ENCODE results near the gene OR3A3. TPM values are rescaled to one million over a fixed set of nuclear protein-coding genes. Genes with fewer than 3 reads are reported as not detected.

The OR3A3 gene
- not detected in 5 replicates for total RNA-seq (2022; extraction: Qiagen RNA extraction; ENCODE audit: low read depth)

DNA sequence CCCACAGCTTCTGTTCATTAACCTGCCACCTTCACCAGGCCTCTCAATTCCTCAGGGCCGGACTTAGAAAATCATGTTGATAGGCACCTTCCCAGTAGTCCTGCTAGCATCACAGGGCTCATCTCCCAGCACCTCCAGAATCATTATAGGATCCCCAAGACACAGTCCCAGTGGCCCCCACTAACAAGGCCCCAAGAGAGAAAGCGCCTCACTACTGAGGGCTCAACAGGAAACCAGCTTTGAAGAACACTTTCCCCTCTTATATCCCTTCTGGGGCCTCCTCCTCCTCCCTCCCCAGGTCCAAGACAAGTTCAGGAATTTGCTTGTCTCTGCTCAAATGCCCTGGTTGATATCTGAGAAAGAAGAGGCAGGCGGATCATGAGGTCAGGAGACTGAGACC is at the start of gene OR3A3:
OR3A3 (plus strand) TSS at position 301 of the 400 bp plus-strand sequence.

DNA sequence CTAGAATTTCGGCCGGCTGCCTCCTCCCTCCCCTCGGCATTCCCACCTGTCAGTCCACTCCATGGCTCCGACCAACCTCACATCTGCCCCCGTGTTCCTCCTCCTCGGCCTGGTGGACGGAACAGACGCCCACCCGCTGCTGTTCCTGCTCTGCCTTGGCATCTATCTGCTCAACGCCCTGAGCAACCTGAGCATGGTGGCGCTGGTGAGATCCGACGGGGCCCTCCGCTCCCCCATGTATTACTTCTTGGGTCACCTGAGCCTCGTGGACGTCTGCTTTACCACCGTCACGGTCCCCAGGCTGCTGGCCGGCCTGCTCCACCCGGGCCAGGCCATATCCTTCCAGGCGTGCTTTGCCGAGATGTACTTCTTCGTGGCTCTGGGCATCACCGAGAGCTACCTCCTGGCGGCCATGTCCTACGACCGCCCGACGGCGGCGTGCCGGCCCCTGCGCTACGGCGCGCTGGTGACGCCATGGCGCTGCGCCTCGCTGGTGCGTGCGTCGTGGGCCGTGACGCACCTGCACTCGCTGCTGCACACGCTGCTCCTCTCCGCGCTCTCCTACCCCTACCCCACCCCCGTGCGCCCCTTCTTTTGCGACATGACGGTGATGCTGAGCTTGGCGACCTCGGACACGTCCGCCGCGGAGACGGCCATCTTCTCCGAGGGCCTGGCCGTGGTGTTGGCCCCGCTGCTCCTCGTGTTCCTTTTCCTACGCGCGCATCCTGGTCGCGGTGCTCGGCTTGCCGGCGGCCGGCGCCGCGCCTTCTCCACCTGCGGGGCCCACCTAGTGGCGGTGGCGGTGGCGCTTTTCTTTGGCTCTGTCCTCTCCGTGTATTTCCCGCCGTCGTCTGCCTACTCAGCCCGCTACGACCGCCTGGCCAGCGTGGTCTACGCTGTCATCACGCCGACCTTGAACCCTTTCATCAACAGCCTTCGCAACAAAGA is 25.0 kb upstream of the OR3A3 start, which contains the start of gene OR3A2:
OR3A2 (minus strand) TSS at position 440 of the 948 bp plus-strand sequence.

DNA sequence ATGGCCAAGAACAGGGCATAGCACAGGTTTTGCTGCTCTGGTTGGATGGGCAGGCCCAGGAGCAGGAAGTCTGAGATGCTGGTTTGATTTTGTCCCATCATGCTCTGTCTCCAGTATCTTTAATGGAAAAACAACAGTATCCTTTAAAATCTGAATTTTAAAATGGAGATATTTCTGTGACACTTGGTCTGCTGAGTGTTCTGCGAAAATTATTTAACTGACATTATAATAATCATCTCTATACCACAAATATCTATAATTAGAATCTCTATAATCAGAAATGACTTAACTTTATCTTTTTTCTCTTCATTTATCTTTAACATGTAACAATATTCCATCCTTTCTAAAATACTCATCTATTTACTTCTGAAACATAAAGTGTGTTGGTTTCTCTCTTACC is 12.9 kb upstream of the OR3A3 start, which contains the start of gene OR1E1:
OR1E1 (minus strand) TSS at position 101 of the 400 bp plus-strand sequence; CDS start at position 101, 0 bp downstream.

DNA sequence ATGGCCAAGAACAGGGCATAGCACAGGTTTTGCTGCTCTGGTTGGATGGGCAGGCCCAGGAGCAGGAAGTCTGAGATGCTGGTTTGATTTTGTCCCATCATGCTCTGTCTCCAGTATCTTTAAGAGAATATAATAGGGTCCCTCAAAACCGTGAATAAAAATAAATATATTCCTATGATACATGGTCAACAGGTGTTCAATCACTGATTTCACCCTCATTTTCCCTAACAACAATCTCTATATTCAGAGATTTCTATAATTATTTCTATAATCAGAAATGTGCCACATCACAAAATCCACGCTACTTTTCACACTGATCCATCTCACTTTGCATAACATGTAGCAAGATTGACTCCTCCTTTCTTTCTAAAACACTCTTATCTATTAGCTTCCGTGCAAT is 22.6 kb downstream of the OR3A3 start, which contains the start of gene OR1E2:
OR1E2 (minus strand) TSS at position 101 of the 400 bp plus-strand sequence; CDS start at position 101, 0 bp downstream.

DNA sequence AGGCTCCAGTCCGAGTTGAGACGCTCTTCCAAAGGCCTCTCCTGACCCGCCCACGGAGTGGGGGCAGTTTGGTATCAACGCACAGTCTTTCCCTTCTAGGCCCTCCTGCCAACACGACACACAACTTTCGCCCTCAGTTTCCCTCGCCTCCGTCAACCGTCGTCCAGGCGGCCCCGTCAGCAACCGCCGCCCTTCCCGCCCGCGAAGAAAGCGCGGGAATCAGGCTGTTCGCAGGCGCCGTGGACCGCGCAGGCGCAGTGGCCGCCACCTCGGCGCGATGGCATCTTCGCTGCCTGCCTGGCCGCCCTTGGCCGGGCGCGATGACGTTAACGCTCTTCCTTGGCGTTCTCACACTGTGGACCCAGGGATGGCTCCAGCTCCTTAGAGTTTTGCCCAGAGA is 60.4 kb downstream of the OR3A3 start, which contains the start of gene SPATA22:
SPATA22 (minus strand) TSS at position 221 of the 400 bp plus-strand sequence. CDS start 2,494 bp downstream, outside the sequence.

Other genes with a start within 250 kb of the OR3A3 start
- gene OR1A2, start 213.9 kb upstream of the OR3A3 start, total RNA-seq (2022; extraction: Qiagen RNA extraction; ENCODE audit: low read depth) = not detected in 5 replicates
- not detected in 5 replicates for gene OR1A1, start 203.7 kb upstream of the OR3A3 start, total RNA-seq (2022; extraction: Qiagen RNA extraction; ENCODE audit: low read depth)
- gene OR3A1, start 113.0 kb upstream of the OR3A3 start, total RNA-seq (2022; extraction: Qiagen RNA extraction; ENCODE audit: low read depth) = not detected in 5 replicates
- not detected in 5 replicates for gene OR3A2, start 25.1 kb upstream of the OR3A3 start, total RNA-seq (2022; extraction: Qiagen RNA extraction; ENCODE audit: low read depth)
- not detected in 5 replicates for gene OR1E1, start 13.0 kb upstream of the OR3A3 start, total RNA-seq (2022; extraction: Qiagen RNA extraction; ENCODE audit: low read depth)
- gene OR1E2, start 22.5 kb downstream of the OR3A3 start, total RNA-seq (2022; extraction: Qiagen RNA extraction; ENCODE audit: low read depth) = not detected in 5 replicates
- gene SPATA22, start 60.4 kb downstream of the OR3A3 start, total RNA-seq (2022; extraction: Qiagen RNA extraction; ENCODE audit: low read depth) = not detected in 5 replicates
- not detected in 5 replicates for gene ASPA, start 64.6 kb downstream of the OR3A3 start, total RNA-seq (2022; extraction: Qiagen RNA extraction; ENCODE audit: low read depth)
- gene TRPV3, start 146.4 kb downstream of the OR3A3 start, total RNA-seq (2022; extraction: Qiagen RNA extraction; ENCODE audit: low read depth) = 0.36 to 0.67 TPM (median 0.41 TPM) in 5 replicates
- gene TRPV1, start 198.0 kb downstream of the OR3A3 start, total RNA-seq (2022; extraction: Qiagen RNA extraction; ENCODE audit: low read depth) = 4.0 to 5.2 TPM (median 4.2 TPM) in 5 replicates
- gene SHPK, start 224.9 kb downstream of the OR3A3 start, total RNA-seq (2022; extraction: Qiagen RNA extraction; ENCODE audit: low read depth) = 12.9 to 17.0 TPM (median 15.3 TPM) in 5 replicates
- gene CTNS, start 225.4 kb downstream of the OR3A3 start, total RNA-seq (2022; extraction: Qiagen RNA extraction; ENCODE audit: low read depth) = 14.1 to 15.9 TPM (median 15.1 TPM) in 5 replicates

Data from A549 treated with CpdA at 1 μM for 4 hours (cell line).